ENCODE data around the gene CEP104.

The CEP104 gene

DNA sequence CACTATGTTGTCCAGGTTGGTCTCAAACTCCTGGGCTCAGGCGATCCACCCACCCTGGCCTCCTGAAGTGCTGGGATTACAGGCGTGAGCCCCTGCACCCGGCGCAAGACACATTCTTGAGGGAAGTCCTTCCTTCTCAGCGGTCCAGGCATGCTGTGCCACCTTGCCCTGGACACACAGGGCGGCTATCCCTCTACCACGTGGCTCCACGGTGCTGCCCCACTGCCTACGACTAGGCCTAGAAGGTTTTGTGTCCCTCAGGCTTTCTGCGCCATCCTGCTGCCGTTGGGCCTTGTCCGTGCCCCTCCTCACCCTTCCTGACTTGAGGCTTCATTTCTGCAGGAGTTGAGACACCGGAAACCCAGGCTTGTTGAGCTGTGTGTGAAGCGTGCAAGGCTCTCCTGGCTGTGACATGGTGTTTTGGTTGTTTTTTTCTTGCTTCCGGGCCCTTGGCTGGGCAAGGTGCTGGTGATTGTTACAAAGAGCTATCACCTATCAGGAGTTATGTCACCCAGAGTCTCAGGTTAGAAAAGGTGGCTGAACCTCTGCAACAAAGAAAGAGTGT lies 29.2 kb upstream of the CEP104 start:
- Histone ChIP-seq H3K4me3 (replicated peaks; ENCODE audit: insufficient read depth, low read length) (no peak overlapping the region), H3K27me3 (ENCODE audit: insufficient read depth, poor library complexity, severe bottlenecking) (no peaks in the 10 kb centered on the region), H3K27ac (replicated peaks) (peak overlapping the region; percentile 79)
- TF ChIP-seq, protein P1, sequence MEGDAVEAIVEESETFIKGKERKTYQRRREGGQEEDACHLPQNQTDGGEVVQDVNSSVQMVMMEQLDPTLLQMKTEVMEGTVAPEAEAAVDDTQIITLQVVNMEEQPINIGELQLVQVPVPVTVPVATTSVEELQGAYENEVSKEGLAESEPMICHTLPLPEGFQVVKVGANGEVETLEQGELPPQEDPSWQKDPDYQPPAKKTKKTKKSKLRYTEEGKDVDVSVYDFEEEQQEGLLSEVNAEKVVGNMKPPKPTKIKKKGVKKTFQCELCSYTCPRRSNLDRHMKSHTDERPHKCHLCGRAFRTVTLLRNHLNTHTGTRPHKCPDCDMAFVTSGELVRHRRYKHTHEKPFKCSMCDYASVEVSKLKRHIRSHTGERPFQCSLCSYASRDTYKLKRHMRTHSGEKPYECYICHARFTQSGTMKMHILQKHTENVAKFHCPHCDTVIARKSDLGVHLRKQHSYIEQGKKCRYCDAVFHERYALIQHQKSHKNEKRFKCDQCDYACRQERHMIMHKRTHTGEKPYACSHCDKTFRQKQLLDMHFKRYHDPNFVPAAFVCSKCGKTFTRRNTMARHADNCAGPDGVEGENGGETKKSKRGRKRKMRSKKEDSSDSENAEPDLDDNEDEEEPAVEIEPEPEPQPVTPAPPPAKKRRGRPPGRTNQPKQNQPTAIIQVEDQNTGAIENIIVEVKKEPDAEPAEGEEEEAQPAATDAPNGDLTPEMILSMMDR (IDR thresholded peaks at IDR 0.05; ENCODE audit: insufficient read depth, low read length): no peak
- TF ChIP-seq, protein P2, sequence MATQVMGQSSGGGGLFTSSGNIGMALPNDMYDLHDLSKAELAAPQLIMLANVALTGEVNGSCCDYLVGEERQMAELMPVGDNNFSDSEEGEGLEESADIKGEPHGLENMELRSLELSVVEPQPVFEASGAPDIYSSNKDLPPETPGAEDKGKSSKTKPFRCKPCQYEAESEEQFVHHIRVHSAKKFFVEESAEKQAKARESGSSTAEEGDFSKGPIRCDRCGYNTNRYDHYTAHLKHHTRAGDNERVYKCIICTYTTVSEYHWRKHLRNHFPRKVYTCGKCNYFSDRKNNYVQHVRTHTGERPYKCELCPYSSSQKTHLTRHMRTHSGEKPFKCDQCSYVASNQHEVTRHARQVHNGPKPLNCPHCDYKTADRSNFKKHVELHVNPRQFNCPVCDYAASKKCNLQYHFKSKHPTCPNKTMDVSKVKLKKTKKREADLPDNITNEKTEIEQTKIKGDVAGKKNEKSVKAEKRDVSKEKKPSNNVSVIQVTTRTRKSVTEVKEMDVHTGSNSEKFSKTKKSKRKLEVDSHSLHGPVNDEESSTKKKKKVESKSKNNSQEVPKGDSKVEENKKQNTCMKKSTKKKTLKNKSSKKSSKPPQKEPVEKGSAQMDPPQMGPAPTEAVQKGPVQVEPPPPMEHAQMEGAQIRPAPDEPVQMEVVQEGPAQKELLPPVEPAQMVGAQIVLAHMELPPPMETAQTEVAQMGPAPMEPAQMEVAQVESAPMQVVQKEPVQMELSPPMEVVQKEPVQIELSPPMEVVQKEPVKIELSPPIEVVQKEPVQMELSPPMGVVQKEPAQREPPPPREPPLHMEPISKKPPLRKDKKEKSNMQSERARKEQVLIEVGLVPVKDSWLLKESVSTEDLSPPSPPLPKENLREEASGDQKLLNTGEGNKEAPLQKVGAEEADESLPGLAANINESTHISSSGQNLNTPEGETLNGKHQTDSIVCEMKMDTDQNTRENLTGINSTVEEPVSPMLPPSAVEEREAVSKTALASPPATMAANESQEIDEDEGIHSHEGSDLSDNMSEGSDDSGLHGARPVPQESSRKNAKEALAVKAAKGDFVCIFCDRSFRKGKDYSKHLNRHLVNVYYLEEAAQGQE (IDR thresholded peaks at IDR 0.05; ENCODE audit: insufficient replicate concordance, low read depth): no peak
- TF ChIP-seq POLR2AphosphoS5 (IDR thresholded peaks at IDR 0.05; ENCODE audit: low read depth): 0 out of 2 replicates have a peak, but pooled peaks have one; percentile 15
- DNase-seq (ENCODE audit: low read depth in 1 of 2, low spot score in 1 of 2): peak in 1 of 2 experiments; percentile 82

DNA sequence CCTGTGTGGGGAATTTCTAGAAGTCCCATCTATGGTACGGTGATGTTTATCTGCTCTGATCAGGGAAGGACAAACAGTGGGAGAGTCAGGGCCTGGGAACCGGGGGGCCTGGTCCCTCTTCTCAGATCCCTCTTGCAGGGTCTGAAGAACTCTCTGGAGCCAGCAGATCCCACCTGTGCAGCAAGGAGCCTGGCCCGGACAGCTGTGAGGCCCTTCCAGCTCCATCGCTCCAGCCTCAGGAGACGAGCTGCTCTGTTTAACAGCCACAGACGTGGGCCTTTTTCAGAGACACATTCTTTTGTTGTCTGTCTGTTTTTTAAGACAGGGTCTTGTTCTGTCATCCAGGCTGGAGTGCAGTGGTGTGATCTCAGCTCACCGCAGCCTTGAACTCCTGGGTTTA lies 28.6 kb upstream of the CEP104 start:
- no peaks in the 10 kb centered on the region for H3K27me3 ChIP-seq (ENCODE audit: insufficient read depth, poor library complexity, severe bottlenecking)
- peak overlapping the region; percentile 79 for H3K27ac ChIP-seq (replicated peaks)
- no peak for TF ChIP-seq POLR2AphosphoS5 (IDR thresholded peaks at IDR 0.05; ENCODE audit: low read depth)
- TF ChIP-seq, protein P2 (IDR thresholded peaks at IDR 0.05; ENCODE audit: insufficient replicate concordance, low read depth): no peak
- TF ChIP-seq SPI1 (IDR thresholded peaks at IDR 0.05; ENCODE audit: borderline replicate concordance, low read depth): no peak
- TF ChIP-seq, protein P1 (IDR thresholded peaks at IDR 0.05; ENCODE audit: insufficient read depth, low read length): no peak
- no peak overlapping the region for H3K4me3 ChIP-seq (replicated peaks; ENCODE audit: insufficient read depth, low read length)
- no peak for DNase-seq (ENCODE audit: low read depth in 1 of 2, low spot score in 1 of 2)

DNA sequence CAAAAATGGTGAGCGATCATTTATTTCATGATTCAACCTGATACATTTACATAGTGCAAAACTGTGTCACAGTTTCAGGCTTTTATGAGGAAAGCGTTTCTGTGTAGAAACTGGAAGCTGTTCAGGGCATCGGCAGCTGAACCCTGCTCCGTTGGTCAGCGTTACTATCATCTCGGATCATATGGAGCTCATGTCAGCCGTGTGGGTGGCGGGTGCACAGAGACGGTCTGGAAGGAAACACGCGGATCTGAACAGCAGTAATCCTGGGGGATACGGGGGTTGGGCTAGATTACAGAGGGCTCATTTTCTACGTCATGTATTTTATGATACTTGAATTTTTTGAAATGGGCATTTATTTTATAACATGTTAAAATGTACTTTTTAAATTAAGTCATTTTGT lies 28.0 kb upstream of the CEP104 start:
- no peak for DNase-seq (ENCODE audit: low read depth in 1 of 2, low spot score in 1 of 2)
- H3K4me3 ChIP-seq (replicated peaks; ENCODE audit: insufficient read depth, low read length): no peak overlapping the region
- no peaks in the 10 kb centered on the region for H3K27me3 ChIP-seq (ENCODE audit: insufficient read depth, poor library complexity, severe bottlenecking)
- no peak overlapping the region for H3K27ac ChIP-seq (replicated peaks)
- TF ChIP-seq, protein P2 (IDR thresholded peaks at IDR 0.05; ENCODE audit: insufficient replicate concordance, low read depth): no peak
- TF ChIP-seq GABPA (IDR thresholded peaks at IDR 0.05; ENCODE audit: low read depth): no peak
- no peak for TF ChIP-seq POLR2AphosphoS5 (IDR thresholded peaks at IDR 0.05; ENCODE audit: low read depth)
- TF ChIP-seq SPI1 (IDR thresholded peaks at IDR 0.05; ENCODE audit: borderline replicate concordance, low read depth): no peak
- TF ChIP-seq, protein P1 (IDR thresholded peaks at IDR 0.05; ENCODE audit: insufficient read depth, low read length): no peak

Data from HL-60 (cell line).